ENCODE data around the gene ICA1L. TPM values are rescaled to one million over a fixed set of nuclear protein-coding genes. Genes with fewer than 3 reads are reported as not detected.

Gene ICA1L
- polyA plus RNA-seq, 1 experiment, result 3.3 TPM

DNA sequence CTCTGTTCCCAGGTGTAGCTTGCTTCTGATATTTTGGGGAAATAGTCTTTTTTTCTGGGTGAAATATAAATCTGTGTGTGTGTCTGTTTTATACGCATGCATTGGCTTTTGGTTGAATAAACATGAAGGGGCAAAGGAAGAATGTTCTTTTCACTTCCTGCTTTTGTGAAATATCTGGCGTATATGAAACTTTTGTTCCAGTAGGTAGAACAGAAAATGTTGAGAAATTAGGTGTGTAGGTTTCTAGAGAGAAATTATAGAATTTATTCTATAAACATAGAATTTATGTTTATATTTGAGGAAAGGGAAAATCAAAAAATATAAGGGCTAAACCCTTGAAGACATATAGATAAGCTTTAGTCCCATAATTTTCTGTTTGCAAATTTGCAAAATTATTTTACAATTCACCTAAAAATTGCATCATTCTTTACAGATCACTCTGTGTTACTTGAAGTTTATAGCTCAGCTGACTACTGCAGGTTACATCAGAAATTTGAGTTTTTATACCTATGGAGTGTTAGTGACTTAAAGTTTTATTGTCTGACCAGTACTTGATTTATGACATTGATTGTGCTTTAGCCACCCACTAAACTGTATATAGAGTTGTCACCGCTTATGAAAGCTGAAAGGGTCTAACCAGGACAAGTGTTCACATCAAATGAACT is 120.7 kb downstream of the ICA1L start:
- POLR2A ChIA-PET, result no interaction called here
- H3K27me3 ChIP-seq (ENCODE audit: control insufficient read depth, insufficient read depth, low read length), result no peaks in the 10 kb centered on the region
- DNase-seq (ENCODE audit: low read depth, low spot score), result no peak
- H3K9me3 ChIP-seq (ENCODE audit: control insufficient read depth, insufficient read depth, low read length), result no peaks in the 10 kb centered on the region
- no peak overlapping the region for H3K27ac ChIP-seq (ENCODE audit: low read depth, low read length)
- CTCF ChIA-PET, result interaction anchor here (0.9 kb wide), 1 partner anchor 162 kb away, joined by 4 read pairs; no protein-coding TSS in a partner anchor
- TF ChIP-seq, protein P1, sequence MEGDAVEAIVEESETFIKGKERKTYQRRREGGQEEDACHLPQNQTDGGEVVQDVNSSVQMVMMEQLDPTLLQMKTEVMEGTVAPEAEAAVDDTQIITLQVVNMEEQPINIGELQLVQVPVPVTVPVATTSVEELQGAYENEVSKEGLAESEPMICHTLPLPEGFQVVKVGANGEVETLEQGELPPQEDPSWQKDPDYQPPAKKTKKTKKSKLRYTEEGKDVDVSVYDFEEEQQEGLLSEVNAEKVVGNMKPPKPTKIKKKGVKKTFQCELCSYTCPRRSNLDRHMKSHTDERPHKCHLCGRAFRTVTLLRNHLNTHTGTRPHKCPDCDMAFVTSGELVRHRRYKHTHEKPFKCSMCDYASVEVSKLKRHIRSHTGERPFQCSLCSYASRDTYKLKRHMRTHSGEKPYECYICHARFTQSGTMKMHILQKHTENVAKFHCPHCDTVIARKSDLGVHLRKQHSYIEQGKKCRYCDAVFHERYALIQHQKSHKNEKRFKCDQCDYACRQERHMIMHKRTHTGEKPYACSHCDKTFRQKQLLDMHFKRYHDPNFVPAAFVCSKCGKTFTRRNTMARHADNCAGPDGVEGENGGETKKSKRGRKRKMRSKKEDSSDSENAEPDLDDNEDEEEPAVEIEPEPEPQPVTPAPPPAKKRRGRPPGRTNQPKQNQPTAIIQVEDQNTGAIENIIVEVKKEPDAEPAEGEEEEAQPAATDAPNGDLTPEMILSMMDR (IDR thresholded peaks at IDR 0.05; ENCODE audit: low read depth, low read length), result no peak
- no peak overlapping the region for H3K4me3 ChIP-seq (ENCODE audit: low read depth, low read length)

DNA sequence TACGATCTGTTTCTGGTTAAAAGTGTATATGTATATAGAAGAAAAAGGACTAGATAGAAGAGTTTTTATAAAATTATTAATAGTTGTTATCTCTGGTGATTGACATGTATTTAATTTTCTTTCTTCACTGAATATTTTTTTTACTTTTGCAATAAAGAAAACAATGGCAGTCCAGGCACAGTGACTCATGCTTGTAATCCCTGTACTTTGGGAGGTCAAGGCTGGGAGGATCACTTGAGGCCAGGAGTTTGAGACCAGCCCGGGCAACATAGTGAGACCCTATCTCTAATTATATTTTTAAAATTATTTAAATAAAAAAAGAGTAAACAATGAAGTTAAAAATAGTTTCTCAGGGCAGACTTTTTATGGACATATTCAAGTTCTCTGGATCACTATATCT is 122.1 kb downstream of the ICA1L start:
- Histone ChIP-seq H3K27ac (ENCODE audit: low read depth, low read length) (no peak overlapping the region), H3K9me3 (ENCODE audit: control insufficient read depth, insufficient read depth, low read length) (no peaks in the 10 kb centered on the region), H3K4me3 (ENCODE audit: low read depth, low read length) (no peak overlapping the region), H3K27me3 (ENCODE audit: control insufficient read depth, insufficient read depth, low read length) (no peaks in the 10 kb centered on the region)
- TF ChIP-seq, protein P1 (IDR thresholded peaks at IDR 0.05; ENCODE audit: low read depth, low read length), result no peak
- ChIA-PET POLR2A (no interaction called here), CTCF (interaction anchor here (0.6 kb wide), 1 partner anchor 45 kb away, joined by 6 read pairs; no protein-coding TSS in a partner anchor)
- DNase-seq (ENCODE audit: low read depth, low spot score), result no peak

DNA sequence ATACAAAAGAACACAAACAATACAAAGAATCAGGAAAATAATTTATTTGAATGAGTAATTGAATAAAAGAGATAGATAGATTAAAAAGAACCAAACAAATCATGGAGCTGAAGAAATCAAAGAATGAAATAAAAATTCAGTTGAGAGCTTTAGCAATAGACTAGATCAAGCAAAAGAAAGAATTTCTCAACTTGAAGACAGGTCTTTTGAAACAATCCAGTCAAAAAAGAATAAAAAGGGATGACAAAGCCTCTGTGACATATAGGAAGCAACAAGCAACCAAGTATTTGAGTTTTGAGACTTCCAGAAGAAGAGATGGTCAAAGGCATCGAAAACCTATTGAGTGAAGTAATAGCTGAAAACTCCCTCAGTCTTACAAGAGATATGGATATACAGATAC is 128.0 kb downstream of the ICA1L start:
- Histone ChIP-seq H3K4me3 (ENCODE audit: low read depth, low read length) (no peak overlapping the region), H3K9me3 (ENCODE audit: control insufficient read depth, insufficient read depth, low read length) (peaks cover 9% of the 10 kb centered on the region), H3K27ac (ENCODE audit: low read depth, low read length) (no peak overlapping the region), H3K27me3 (ENCODE audit: control insufficient read depth, insufficient read depth, low read length) (no peaks in the 10 kb centered on the region)
- POLR2A ChIA-PET, result no interaction called here
- DNase-seq (ENCODE audit: low read depth, low spot score), result no peak
- TF ChIP-seq, protein P1 (IDR thresholded peaks at IDR 0.05; ENCODE audit: low read depth, low read length), result no peak
- CTCF ChIA-PET, result interaction anchor here (0.6 kb wide), 1 partner anchor 557 kb away, joined by 9 read pairs; no protein-coding TSS in a partner anchor

DNA sequence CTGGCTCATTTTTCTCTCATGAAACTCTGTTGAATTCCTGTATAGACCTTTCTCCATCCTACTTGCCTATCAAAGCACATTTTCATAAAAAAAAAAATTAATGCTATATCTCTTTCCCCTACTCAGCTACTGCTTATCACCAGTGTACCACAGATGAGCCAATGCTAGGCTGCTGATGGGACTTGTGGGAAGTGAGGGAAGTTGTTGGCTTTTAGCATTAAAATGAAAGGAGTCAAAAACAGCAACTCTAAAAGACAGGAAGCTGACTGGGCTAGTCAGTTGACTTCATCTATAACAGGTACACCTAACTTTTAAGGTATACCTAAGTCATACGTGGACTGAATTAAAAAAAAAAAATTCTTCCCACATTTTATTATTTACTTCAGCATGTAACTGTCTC is 134.7 kb downstream of the ICA1L start:
- H3K4me3 ChIP-seq (ENCODE audit: low read depth, low read length), result no peak overlapping the region
- TF ChIP-seq, protein P1 (IDR thresholded peaks at IDR 0.05; ENCODE audit: low read depth, low read length), result no peak
- ChIA-PET CTCF (no interaction called here), POLR2A (no interaction called here)
- no peak for DNase-seq (ENCODE audit: low read depth, low spot score)
- H3K27ac ChIP-seq (ENCODE audit: low read depth, low read length), result no peak overlapping the region
- no peaks in the 10 kb centered on the region for H3K27me3 ChIP-seq (ENCODE audit: control insufficient read depth, insufficient read depth, low read length)
- peaks cover 4% of the 10 kb centered on the region for H3K9me3 ChIP-seq (ENCODE audit: control insufficient read depth, insufficient read depth, low read length)

DNA sequence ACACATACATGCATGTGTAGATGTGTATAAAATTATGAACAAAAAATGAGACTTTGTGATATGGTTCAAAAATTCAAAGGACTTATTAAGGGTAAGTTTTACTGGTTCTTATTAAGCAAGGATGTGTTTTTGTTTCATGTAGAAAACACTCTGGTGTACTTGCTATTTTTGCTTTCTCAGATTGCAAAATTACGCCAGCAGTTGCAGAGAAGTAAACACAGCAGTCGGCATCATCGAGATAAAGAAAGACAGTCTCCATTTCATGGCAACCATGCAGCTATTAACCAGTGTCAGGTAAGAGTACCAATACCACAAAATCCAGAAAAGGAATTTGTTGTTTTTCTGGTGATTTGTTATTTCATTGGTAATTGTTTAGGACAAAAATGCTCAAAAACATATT is 145.5 kb downstream of the ICA1L start:
- POLR2A ChIA-PET, result no interaction called here
- no peak overlapping the region for H3K27ac ChIP-seq (ENCODE audit: low read depth, low read length)
- DNase-seq (ENCODE audit: low read depth, low spot score), result no peak

More for the DNA sequence above, 145.5 kb downstream of the ICA1L start:
- Histone ChIP-seq H3K27me3 (ENCODE audit: control insufficient read depth, insufficient read depth, low read length) (no peaks in the 10 kb centered on the region), H3K9me3 (ENCODE audit: control insufficient read depth, insufficient read depth, low read length) (no peaks in the 10 kb centered on the region), H3K4me3 (ENCODE audit: low read depth, low read length) (no peak overlapping the region)
- CTCF ChIA-PET, result no interaction called here
- TF ChIP-seq, protein P1 (IDR thresholded peaks at IDR 0.05; ENCODE audit: low read depth, low read length), result no peak
